Astrocyte of the cerebellum (primary cell): ENCODE data around the gene KLF13.

Experiments
- DNase-seq: peaks from one replicate; pipeline ENCODE4 v3.0.0-alpha.2; 2011; ENCODE audit warnings: low read depth
- H3K4me3 ChIP-seq: 2 replicates; pipeline ENCODE4 v1.5.1; 2011; ENCODE audit warnings: mild to moderate bottlenecking, low read depth, low read length, moderate library complexity
- in situ Hi-C: cut with HindIII; loops from 2 replicates; pipeline ENCODE4 v1.10.0; 2017; ENCODE audit warnings: low sequenced_read_pairs
- TF ChIP-seq, protein P1 (sequence below): IDR thresholded peaks from 2 replicates; pipeline ENCODE4 v1.5.1; 2012; ENCODE audit warnings: low read length, low read depth, moderate library complexity, mild to moderate bottlenecking; ENCODE audit errors: missing control alignments

The KLF13 gene

DNA sequence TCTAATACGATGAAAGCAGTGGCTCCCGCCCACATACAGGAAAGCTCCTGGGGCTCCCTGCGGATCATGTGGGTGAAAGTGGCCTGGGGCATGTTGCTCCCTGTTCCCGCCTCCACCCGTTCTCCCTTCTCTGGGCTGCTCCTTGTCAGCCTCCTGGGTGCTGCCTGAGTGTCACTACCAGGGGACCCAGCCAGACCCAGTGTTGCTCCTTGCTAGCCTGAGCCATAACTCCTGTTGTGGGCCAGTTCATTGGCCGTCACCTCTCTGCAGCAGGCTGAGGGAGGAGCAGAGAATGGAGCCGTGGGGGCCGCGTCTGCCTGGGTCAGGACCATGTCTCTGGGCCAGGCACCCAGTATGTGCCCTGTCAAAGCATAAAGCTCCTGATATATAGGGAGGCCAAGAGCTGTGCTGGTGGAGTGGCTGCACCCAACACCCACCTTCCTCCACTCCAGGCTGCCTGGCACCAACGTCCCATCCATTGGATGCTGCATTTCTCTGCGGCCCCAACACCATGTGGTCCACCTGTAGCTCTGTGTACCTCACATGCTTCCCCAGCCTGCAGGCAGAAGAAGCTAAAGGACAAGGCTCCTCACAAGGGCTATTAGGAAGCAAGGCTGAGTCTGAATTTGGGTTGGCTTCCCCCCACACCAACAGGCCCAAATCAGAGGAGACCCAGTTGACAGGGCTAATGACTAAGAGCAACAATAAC is 40.5 kb downstream of the KLF13 start:
- H3K4me3 ChIP-seq, result no peak overlapping the region
- no peak for DNase-seq
- TF ChIP-seq, protein P1, sequence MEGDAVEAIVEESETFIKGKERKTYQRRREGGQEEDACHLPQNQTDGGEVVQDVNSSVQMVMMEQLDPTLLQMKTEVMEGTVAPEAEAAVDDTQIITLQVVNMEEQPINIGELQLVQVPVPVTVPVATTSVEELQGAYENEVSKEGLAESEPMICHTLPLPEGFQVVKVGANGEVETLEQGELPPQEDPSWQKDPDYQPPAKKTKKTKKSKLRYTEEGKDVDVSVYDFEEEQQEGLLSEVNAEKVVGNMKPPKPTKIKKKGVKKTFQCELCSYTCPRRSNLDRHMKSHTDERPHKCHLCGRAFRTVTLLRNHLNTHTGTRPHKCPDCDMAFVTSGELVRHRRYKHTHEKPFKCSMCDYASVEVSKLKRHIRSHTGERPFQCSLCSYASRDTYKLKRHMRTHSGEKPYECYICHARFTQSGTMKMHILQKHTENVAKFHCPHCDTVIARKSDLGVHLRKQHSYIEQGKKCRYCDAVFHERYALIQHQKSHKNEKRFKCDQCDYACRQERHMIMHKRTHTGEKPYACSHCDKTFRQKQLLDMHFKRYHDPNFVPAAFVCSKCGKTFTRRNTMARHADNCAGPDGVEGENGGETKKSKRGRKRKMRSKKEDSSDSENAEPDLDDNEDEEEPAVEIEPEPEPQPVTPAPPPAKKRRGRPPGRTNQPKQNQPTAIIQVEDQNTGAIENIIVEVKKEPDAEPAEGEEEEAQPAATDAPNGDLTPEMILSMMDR, result no peak
- in situ Hi-C loops, result loop anchor here (5.0 kb wide), 1 partner anchor 60 kb away; no protein-coding TSS in a partner anchor

DNA sequence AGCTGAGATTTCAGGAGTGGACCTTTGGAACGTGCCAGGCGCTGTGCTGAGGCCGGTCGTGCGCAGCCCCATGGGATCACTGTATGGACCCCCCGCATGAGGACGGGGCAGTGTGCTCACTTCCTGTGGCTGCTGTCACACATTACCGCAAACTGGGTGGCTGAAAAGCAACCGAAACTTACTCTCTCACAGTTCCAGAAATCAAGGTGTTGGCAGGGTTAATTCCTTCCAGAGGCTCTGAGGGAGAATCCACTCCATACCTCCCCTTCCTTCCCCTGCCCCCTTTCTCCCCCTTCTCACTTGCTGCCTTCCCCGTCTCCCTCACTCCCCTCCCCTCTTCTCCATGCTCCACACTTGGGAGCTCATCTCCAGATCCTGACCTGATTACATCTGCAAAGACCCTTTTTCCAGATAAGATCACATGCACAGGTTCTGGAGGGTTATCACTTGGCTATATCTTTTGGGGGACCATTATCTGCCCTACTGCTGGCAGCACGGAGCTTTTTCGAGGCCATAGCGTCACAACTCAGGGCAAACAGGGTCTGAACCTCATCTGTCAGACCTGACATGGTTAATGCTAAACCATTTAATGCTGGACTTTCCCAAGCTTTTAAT is 41.2 kb downstream of the KLF13 start:
- no peak overlapping the region for H3K4me3 ChIP-seq
- DNase-seq, result no peak
- in situ Hi-C loops, result loop anchor here (5.0 kb wide), 1 partner anchor 59 kb away; no protein-coding TSS in a partner anchor
- TF ChIP-seq, protein P1, result no peak

DNA sequence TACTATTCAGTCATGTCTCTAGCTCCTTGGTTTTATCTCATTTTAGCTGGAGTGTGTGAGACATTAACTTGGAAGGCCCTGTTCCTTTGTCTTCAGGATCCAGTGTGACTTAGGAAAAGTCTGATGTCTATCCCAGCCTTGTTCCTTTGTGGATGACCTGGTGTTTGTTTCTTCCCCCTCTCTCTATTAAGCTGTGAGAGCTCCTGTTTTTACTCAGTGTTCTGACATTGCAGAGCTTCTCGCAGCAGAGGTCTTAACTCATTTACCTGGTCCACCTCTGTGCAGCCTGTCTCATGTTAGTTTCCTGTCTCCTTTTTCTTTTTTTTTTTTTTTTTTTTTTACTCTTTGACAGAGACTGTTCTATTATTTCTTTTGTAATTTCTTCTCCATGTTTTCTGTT is 43.1 kb downstream of the KLF13 start:
- TF ChIP-seq, protein P1, result no peak
- H3K4me3 ChIP-seq, result no peak overlapping the region
- DNase-seq, result no peak
- in situ Hi-C loops, result loop anchor here (5.0 kb wide), 1 partner anchor 58 kb away; no protein-coding TSS in a partner anchor

DNA sequence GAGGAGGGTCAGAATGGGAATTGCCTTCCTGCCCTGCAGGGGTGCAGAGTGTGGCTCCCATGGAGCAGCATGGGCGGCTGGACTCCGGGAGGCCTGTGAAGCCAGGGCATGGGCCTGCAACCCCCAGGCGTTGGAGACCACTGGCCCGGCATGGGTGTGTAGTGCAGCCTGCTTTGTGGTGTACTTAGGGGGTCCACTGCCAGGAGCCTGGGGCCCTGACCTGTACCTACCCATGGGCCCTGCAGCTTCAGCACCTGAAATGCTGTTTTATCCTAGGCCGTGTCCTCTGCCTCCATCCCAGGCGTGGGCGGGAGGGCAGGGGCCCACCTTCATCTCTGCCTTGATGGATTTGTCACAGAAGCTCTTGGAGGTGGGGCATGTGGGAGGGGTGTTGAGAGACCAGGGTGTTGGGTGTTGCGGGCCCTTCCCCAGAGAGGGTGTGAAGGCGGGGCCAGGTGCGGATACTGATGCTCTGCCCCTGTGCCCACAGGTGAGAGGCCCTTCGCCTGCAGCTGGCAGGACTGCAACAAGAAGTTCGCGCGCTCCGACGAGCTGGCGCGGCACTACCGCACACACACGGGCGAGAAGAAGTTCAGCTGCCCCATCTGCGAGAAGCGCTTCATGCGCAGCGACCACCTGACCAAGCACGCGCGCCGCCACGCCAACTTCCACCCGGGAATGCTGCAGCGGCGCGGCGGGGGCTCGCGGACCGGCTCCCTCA is 45.0 kb downstream of the KLF13 start:
- in situ Hi-C loops, result no loop called here
- H3K4me3 ChIP-seq, result no peak overlapping the region
- TF ChIP-seq, protein P1, result no peak
- no peak for DNase-seq

DNA sequence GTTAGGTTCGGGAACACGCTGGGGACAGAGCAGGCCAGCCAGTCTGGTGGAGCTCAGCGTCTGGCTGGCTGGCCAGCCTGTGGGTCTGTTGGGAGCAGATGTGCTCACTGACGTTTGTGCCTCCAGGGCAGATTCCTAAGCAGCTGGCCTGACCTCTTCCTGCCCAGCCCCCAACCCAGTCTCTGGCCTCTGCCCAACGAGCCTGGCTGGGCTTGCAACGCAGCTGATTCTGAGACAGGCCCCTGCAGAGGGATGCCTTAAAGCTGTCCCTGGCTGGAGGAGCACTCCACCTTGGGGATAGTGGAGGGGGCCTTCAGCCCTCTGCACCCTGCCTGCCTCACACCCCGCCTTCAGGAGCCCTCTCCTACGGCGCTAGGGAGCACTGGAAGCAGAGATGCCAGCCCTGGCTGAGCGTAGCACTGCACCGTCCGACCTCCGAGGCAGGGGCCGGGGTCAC is 46.0 kb downstream of the KLF13 start:
- TF ChIP-seq, protein P1, result no peak
- in situ Hi-C loops, result no loop called here
- H3K4me3 ChIP-seq, result no peak overlapping the region
- DNase-seq, result no peak

DNA sequence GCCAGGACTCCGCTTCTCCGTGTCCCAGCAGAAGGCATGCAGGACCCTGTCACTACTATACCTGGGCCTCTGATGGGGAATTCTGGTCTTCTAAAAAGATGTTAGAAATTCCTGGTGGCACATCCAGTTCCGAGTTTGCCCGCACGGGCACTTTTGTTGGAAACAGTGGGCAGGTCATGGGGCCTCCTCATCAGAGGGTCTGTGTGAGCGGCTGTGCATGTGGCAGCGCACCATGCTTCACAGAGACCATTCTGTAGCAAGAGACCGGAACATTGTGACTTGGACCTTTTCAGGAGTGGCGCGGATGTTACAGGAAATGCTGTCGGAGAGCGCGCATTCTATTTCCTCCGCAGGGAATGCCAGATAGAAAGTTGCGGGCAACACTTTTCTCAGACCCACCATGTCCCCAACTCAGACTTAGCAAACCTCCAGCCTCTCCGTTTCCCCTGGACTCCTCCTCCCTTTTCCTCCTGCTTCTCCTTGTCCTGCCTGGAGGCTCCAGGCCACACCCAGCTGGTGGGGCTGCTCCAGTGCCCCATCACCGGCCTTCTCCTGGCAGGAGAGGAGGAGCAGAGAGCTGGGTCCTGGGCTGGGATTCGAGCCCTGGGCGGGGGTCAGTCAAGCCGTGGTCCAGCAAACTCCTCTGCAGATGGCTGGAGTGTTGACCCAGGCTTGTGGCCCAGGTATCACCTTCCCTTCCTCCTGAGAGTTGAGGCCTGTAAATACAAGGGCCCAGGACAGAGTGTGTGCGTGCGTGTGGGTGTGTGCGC is 46.6 kb downstream of the KLF13 start:
- TF ChIP-seq, protein P1, result no peak
- H3K4me3 ChIP-seq, result no peak overlapping the region
- no peak for DNase-seq
- in situ Hi-C loops, result no loop called here
